SJSA1 (cell line): ENCODE results near the gene VAC14. TPM values are rescaled to one million over a fixed set of nuclear protein-coding genes. Genes with fewer than 3 reads are reported as not detected.

ENCODE experiments used
- DNase-seq, 2 experiments: peaks; one replicate each; pipeline ENCODE4 v3.0.0-alpha.2; 2015 to 2020; ENCODE audit warnings: low spot score in 2 of 2, low read depth in 1 of 2
- H3K27ac ChIP-seq: fragments of 250-450 bp; sonication (Bioruptor Pico); 2 replicates; pipeline ENCODE4 v1.5.1; 2020; ENCODE audit warnings: mild to moderate bottlenecking, moderate library complexity
- H3K27me3 ChIP-seq: fragments of 250-450 bp; sonication (Bioruptor Pico); replicated peaks from 2 replicates; pipeline ENCODE4 v1.5.1; 2020; ENCODE audit warnings: mild to moderate bottlenecking, moderate library complexity
- H3K36me3 ChIP-seq: fragments of 250-450 bp; sonication (Bioruptor Pico); 2 replicates; pipeline ENCODE4 v1.5.1; 2020; ENCODE audit warnings: mild to moderate bottlenecking
- H3K4me1 ChIP-seq: fragments of 250-450 bp; sonication (Bioruptor Pico); replicated peaks from 2 replicates; pipeline ENCODE4 v1.6.1; 2021; ENCODE audit warnings: mild to moderate bottlenecking
- H3K4me3 ChIP-seq: fragments of 250-450 bp; sonication (Bioruptor Pico); 2 replicates; pipeline ENCODE4 v1.5.1; 2020; ENCODE audit warnings: mild to moderate bottlenecking
- H3K9me3 ChIP-seq: fragments of 250-450 bp; sonication (Bioruptor Pico); replicated peaks from 2 replicates; pipeline ENCODE4 v1.5.1; 2020; ENCODE audit warnings: mild to moderate bottlenecking
- total RNA-seq: library from RNA; depleted of rRNA; stranded (reverse); fragments of >200 nt; shearing (Covaris generic); gene quantifications from 2 replicates; pipeline ENCODE4 v1.2.3, GENCODE V29; 2014

Gene VAC14
- total RNA-seq, 1 experiment from 2014 or later, result 46.7 TPM

DNA sequence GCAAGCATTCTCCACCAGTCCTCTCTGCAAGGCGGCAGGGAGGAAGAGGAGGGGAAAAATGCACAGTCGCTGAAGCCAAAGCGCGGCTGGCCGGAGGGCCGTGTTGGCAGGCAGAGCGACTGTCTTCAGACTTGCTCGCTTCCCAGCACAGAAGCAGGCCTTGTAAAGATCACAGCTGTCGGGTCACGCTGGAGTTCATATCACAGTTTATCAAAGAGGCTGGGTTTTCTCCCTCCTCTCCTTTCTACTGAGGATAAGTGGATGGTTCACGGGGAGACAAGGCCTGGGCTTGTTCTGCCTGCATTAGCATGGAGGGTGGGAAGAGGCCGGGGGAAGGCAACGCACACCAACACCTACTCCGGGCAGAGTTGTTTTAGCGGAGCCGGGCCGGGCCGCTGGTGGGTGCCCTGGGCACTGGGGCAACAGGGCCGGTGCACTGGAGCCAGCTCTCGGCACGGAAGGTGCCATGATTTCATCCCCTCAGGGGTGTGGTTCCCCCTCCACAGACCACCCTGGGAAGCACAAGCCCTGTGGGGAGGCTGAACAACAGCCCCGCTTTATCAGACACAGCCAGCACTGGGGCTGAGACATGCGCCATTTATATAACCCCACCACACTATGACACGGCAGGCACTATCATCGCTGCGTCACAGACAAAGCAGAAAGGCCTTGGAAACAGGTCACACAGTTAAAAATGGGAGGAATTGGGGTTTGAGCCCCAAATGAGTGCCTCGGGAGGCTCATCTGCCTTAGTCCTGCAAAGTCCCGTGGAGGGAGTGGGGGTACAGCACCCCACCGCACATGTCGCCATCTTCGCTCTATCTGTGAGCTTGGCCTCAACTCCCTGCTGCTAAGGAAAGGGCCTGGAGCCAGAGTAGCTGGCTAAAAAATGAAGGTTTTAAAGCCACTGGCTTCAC lies 74.8 kb downstream of the VAC14 start:
- DNase-seq, result no peak
- Histone ChIP-seq H3K27me3 (no peaks in the 10 kb centered on the region), H3K27ac (no peak overlapping the region), H3K36me3 (peaks cover 14% of the 10 kb centered on the region), H3K4me1 (no peaks in the 10 kb centered on the region), H3K9me3 (no peaks in the 10 kb centered on the region), H3K4me3 (no peak overlapping the region)

DNA sequence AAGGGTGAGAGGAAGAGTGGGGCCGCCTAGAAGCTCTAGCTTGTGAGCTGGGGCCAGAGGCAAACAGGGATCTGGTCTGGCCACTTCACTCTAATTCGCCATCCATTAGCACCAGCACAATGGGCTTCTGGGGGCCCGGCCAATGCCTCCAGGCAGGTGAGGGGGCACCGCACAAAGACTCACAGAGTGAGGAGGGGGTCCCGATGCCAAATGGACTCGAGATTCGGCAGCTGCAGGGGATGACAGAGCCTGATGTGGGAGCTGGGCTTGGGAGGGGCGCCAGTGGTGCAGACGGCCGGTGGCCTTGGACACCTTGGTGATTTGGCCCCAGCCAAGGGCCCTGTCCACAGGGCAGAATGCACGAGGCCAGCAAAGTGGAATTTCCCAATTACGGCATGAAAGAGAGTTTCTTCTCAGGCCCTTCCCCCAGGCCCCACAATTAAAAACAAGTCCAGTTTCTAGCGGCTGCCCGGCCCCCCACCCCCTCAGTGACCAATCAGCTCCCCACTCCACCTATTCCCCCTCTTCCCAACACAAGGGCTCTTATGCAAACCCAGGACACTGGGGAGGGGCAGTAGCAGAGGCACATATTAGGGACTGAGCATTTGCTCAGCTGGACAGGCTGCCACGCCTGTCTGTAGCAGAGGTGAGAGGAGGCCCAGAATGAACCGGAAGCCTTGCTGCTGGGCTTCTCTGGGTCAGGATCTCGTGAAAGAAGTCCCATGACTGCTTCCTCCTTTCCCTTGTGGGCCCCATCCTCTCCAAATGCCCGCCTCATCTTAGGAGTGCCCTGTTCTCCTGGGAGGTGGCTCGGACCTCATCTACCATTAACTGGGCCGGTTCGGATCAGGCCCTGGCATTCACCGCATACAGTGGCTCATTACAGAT lies 75.7 kb downstream of the VAC14 start:
- H3K4me3 ChIP-seq, result no peak overlapping the region
- H3K27ac ChIP-seq, result no peak overlapping the region
- DNase-seq, result no peak
- H3K36me3 ChIP-seq, result peaks cover 9% of the 10 kb centered on the region
- H3K4me1 ChIP-seq, result no peaks in the 10 kb centered on the region
- no peaks in the 10 kb centered on the region for H3K9me3 ChIP-seq
- H3K27me3 ChIP-seq, result no peaks in the 10 kb centered on the region

DNA sequence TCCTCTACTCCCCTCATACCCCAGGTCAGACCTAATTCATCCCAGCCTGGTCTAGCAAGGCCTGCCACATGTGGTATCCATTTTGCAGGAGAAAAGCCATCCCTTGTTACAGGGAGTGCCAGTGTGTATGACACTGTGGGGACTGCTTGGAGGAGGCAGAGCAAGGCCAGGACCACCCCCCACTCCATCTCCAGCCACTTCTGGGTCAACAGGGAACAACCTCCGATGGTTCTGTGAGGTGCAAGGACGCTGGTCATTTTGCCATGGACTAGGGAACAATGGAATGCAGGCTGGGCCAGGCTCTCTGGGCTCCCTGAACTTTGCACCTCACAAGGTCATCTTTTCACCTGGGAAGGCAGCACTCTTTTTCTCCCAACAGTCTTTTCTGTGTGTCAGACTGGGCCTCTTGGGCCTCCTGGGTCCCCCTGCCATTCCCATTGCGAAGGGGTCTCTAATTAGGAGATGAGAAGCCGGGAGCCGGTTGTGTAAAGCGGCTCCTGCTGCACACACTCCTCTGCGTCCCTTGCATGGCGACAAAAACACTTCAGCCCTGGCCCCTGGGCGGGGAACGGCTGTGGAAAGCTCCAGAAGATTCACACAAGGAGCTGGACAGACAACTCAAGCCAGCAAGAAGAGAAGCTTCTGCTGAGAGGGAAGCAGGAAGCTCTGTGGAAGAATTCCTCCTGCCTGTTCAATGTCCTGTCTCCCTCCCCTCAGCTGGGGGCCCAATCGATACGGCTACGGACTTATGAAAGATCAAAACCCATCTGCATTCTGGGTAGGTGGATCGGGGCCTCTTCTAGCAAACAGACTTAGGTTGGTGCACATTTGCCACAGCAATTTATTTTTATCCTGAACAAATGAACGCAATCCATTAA lies 76.6 kb downstream of the VAC14 start:
- H3K9me3 ChIP-seq, result no peaks in the 10 kb centered on the region
- H3K36me3 ChIP-seq, result peaks cover 9% of the 10 kb centered on the region
- H3K4me1 ChIP-seq, result no peaks in the 10 kb centered on the region
- H3K27ac ChIP-seq, result no peak overlapping the region
- no peaks in the 10 kb centered on the region for H3K27me3 ChIP-seq
- H3K4me3 ChIP-seq, result no peak overlapping the region
- DNase-seq, result no peak

DNA sequence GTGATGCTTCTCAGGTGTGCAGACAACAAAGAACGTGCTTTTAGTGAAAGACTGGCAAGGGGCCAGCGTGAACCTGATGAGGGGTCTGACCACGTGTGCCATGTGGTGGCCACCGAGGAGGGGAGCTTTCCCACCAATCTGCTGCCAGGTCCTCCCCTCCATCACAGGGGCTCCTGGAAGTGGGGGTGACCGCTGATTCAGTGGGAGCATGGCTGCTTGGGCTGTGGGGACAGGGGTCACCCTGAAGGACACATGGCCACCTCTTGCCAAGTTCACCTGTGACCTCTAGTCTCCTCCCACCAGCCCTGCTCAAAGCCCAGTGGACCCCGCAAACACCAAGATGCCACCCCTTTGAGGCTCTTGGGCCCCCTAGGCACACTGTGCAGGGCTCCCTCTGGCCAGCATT lies 77.2 kb downstream of the VAC14 start:
- Histone ChIP-seq H3K4me1 (no peaks in the 10 kb centered on the region), H3K27me3 (no peaks in the 10 kb centered on the region), H3K4me3 (no peak overlapping the region), H3K27ac (no peak overlapping the region), H3K9me3 (no peaks in the 10 kb centered on the region), H3K36me3 (peaks cover 9% of the 10 kb centered on the region)
- no peak for DNase-seq

DNA sequence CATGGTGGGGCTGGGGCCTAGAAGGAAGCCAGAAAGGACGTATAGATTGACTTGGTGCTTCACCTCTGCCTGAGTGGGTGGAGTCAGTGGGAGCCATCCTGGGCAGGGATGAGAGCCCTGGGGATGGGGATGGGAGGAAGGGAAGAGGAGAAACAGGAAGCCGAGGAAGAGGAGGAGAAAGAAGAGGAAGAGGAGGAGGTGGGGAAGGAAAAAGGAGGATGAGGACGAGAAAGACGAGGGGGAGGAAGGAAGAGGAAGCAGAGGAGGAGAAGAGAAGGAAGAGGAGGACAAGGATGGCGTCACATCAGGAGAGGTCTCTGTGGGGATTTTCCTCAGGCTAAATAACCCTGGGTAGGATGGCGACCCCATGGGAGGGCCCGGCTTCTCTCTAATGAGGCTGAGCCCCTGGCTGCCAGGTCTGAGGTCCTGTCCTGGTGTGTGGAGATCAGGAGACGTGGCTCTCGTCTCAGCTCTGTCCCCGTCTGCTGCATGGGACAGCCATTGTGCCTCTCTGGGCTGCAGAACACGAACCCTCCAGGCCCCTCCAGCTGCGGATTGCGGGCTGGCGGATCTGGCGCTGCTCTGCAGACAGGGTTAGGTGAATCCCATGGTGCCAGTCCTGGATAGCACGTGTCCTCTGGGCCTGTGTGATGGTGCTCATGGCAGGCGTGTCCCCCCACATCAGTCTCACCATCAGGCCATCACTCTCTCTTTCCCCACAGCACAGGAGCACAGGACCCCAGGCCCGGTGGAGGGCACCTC lies 79.6 kb downstream of the VAC14 start:
- no peaks in the 10 kb centered on the region for H3K9me3 ChIP-seq
- H3K27me3 ChIP-seq, result no peaks in the 10 kb centered on the region
- H3K27ac ChIP-seq, result no peak overlapping the region
- no peak for DNase-seq
- no peak overlapping the region for H3K4me3 ChIP-seq
- no peaks in the 10 kb centered on the region for H3K4me1 ChIP-seq
- no peaks in the 10 kb centered on the region for H3K36me3 ChIP-seq

DNA sequence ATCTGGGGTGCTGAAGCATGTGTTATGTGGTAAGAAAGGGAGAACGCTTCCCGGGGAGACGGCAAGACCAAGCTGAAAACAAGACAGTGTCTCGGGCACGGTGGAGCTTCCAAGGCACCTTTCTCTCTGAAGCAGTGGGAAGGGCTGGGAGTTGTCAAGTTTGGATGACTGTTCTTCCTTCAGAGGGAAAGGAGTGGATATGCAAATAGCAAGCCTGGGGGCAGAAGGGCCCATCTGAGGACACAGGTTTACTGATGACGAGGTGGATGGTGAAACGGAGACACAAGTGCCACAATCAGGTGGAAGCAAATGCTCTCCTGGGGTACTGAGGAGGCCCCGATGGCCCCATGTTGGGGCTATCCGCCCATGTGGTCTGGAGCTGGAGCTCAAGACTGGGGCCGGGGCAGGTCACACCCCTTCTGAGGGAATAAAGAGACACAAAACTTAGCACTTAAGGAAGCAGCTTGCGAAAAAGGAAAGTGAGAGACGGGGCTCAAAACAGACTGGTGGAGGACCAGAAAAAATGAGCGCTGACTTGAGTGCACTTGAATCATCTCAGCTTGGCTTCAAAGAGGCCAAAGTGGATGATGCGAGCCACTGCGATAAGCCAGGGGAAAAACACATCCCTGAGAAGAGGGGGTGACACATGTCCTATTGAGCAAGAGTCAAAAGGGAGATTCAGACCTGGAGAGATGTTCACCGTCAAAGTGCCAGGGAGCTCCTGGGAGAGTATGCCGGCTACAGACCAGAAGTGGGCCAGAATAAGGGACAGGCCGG lies 80.3 kb downstream of the VAC14 start:
- H3K4me3 ChIP-seq, result no peak overlapping the region
- H3K36me3 ChIP-seq, result no peaks in the 10 kb centered on the region
- no peaks in the 10 kb centered on the region for H3K27me3 ChIP-seq
- H3K9me3 ChIP-seq, result no peaks in the 10 kb centered on the region
- H3K4me1 ChIP-seq, result peaks cover 6% of the 10 kb centered on the region
- no peak for DNase-seq
- H3K27ac ChIP-seq, result no peak overlapping the region

DNA sequence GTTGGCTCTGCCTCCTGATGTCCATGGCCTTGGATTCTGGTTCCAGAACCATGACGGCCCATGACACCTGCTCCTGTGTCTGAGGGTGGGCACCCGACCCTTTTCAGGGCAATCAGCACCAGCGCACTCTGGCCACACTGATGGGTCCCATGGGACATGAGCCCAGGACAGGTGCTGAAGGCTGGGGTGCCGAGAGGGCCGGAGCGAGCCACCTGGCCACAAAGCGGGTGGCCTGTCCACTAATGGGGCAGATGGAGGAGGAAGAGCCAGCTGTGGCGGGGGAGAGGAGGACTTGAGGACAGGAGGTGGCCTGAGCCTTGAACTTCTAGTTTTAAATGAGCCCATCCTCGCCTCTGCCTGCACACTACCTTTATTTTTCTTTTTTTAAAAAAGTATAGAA lies 83.9 kb downstream of the VAC14 start:
- DNase-seq, result no peak
- Histone ChIP-seq H3K9me3 (no peaks in the 10 kb centered on the region), H3K36me3 (no peaks in the 10 kb centered on the region), H3K4me3 (no peak overlapping the region), H3K27me3 (no peaks in the 10 kb centered on the region), H3K4me1 (peaks cover 21% of the 10 kb centered on the region), H3K27ac (no peak overlapping the region)

DNA sequence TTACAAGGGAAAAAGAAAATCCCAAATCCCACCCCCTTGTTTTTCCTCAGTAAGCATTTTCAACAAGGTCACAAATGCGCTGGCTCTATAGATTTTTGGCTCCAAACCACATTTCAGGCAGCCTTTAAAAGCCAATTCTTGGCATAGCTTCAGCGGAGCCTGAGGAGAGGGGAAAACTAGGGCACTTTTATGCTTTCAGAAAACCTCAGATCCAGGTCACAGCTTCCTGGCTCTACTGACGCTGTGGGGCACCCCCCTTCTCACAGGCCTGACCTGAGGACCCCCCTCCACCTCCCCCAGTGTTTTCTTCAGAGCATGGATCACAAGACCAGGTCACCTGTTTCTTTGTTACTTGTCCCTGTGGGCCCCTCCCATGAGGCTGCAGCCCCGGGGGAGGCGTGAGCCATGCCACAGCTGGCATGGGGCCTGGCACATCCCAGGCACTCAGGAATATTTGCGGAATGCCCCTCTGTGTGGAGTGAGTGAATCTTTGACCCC lies 85.0 kb downstream of the VAC14 start:
- Histone ChIP-seq H3K36me3 (no peaks in the 10 kb centered on the region), H3K4me3 (no peak overlapping the region), H3K27ac (peak overlapping the region; percentile 76), H3K9me3 (no peaks in the 10 kb centered on the region), H3K27me3 (no peaks in the 10 kb centered on the region), H3K4me1 (peaks cover 21% of the 10 kb centered on the region)
- no peak for DNase-seq

DNA sequence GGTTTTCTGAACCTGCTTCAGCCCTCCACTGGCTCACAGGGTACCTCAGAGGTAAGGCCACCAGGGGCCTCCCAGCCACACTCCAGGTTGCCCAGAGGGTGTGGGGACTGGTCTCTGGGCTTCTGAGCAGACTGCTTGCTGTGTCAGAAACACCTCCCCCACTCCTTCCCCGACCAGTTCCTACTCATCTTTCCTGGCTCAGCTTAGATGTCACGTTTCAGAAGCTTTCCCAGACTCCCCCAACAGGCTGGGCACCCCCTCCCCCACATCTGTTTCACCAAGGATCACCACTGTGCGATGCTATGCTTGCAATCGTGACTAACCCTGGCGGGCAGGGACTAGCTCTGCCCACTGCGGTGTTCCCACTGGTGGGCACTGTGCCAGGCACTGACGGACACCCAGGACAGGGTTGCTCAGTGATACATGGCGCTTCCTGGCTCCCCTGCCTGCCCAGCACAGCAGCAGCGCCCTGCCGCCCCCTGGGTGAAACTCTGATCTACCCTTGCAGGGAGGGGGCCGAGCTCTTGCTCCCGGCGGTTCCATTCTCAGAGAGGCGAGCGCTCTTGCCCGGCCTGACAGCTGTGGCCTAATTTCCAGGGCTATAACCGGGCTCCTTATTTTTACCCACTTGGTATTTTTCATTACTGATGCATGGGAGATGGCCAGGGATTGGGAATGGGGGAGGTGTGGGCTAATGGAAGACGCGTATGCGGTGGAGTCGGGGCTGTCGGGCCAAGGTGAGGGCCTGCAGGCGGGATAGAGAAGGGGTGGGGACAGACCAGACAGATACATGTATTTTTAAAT lies 85.7 kb downstream of the VAC14 start:
- H3K4me1 ChIP-seq, result peaks cover 21% of the 10 kb centered on the region
- H3K36me3 ChIP-seq, result no peaks in the 10 kb centered on the region
- H3K27ac ChIP-seq, result peak overlapping the region; percentile 76
- peak; percentile 92 to 99 for DNase-seq
- H3K9me3 ChIP-seq, result no peaks in the 10 kb centered on the region
- no peaks in the 10 kb centered on the region for H3K27me3 ChIP-seq
- no peak overlapping the region for H3K4me3 ChIP-seq

DNA sequence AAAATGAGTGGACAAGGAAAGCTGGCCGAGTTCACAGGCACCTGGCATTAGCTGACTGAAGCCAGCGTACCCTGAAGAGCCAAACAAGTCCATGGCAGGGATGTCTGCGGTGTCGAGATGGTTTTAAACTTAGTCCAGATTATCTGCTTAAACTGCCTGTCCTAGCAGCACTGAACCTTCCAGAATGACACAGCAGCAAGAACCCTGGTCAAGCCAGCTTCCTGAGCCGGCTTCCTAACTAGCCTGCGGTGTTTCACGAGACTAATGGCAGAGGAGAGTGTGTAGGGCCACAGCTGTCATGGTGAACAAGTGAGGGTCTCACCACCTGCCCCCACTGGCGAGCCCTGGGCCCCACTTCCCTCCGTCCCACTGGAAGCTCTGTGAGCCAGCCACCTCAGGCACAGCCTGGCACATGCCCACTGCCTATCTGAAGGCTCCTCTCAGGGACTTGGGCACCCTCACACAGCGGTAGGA lies 86.3 kb downstream of the VAC14 start:
- Histone ChIP-seq H3K36me3 (no peaks in the 10 kb centered on the region), H3K9me3 (no peaks in the 10 kb centered on the region), H3K27ac (peak overlapping the region; percentile 76), H3K27me3 (no peaks in the 10 kb centered on the region), H3K4me1 (peaks cover 21% of the 10 kb centered on the region), H3K4me3 (no peak overlapping the region)
- no peak for DNase-seq

DNA sequence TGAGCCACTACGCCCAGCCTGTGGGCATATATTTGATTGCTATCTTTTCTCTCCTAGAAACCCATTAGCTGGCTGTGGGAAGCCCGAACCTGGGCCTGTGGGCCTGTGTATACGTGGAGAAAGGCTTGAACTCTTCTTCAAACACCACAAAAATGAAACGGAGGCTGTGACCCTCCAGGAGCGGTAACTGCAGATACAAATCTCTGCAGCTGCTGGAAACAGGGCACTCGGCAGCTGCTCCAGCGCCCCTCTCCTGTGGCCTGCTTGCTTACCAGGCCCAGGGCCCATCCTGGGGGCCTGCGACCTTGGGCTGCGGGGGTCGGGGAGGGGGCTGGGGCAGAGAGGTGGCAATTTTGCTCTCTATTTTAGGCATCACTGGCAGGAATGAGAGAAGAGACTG lies 87.1 kb downstream of the VAC14 start:
- Histone ChIP-seq H3K36me3 (no peaks in the 10 kb centered on the region), H3K27me3 (no peaks in the 10 kb centered on the region), H3K27ac (no peak overlapping the region), H3K4me1 (peaks cover 21% of the 10 kb centered on the region), H3K4me3 (no peak overlapping the region), H3K9me3 (no peaks in the 10 kb centered on the region)
- no peak for DNase-seq
